Fibroblast of pulmonary artery (primary cell): ENCODE measurements around the gene SLC26A11.

Experiments
- DNase-seq: peaks from one replicate; pipeline ENCODE4 v3.0.0-alpha.2; 2010; ENCODE audit warnings: low read depth
- H3K4me3 ChIP-seq: replicated peaks from 2 replicates; pipeline ENCODE4 v1.5.1; 2011; ENCODE audit warnings: low read depth, mild to moderate bottlenecking, control low read depth, low read length, moderate library complexity
- CTCF ChIP-seq: IDR thresholded peaks from 2 replicates; pipeline ENCODE4 v1.5.1; 2011; ENCODE audit warnings: mild to moderate bottlenecking, control low read depth, low read length, inconsistent platforms; ENCODE audit errors: missing control alignments

The SLC26A11 gene

GRCh38 chr17:80260791-80261158, 40.5 kb downstream of the SLC26A11 start, which contains the start of gene RNF213:
Gene RNF213, plus strand, starts transcription at chr17:80260852. Its CDS starts 2,830 bp downstream, at chr17:80263682.
- DNase-seq, result peak; percentile 16
- no peak for TF ChIP-seq CTCF

GRCh38 chr17:80261159-80261894, 41.1 kb downstream of the SLC26A11 start:
- H3K4me3 ChIP-seq, result peak overlapping the region; percentile 73
- TF ChIP-seq CTCF, result no peak
- peak; percentile 64 for DNase-seq

More at GRCh38 chr17:80260791-80261158, 40.5 kb downstream of the SLC26A11 start, which contains the start of gene RNF213:
- peak within 1 kb of the TSS; percentile 73 for H3K4me3 ChIP-seq

- no peak for TF ChIP-seq CTCF
- no peak for DNase-seq
- peak overlapping the region; percentile 73 for H3K4me3 ChIP-seq
Measured at GRCh38 chr17:80261895-80262279, 41.7 kb downstream of the SLC26A11 start.

GRCh38 chr17:80262291-80262690, 42.1 kb downstream of the SLC26A11 start:
- no peak for DNase-seq
- peak overlapping the region; percentile 73 for H3K4me3 ChIP-seq
- TF ChIP-seq CTCF, result no peak

GRCh38 chr17:80262775-80263244, 42.6 kb downstream of the SLC26A11 start:
- no peak for DNase-seq
- TF ChIP-seq CTCF, result no peak

GRCh38 chr17:80263253-80264204, 43.3 kb downstream of the SLC26A11 start:
- peak overlapping the region; percentile 14 for H3K4me3 ChIP-seq
- TF ChIP-seq CTCF, result no peak

More at GRCh38 chr17:80262775-80263244, 42.6 kb downstream of the SLC26A11 start:
- H3K4me3 ChIP-seq, result peak overlapping the region; percentile 73

More at GRCh38 chr17:80263253-80264204, 43.3 kb downstream of the SLC26A11 start:
- DNase-seq, result peak; percentile 80
